Measurements from ENCODE around the gene RAN.
"Not testable (repeated sequence)": the region's sequence is repeated elsewhere in the genome, so short reads cannot be mapped to it uniquely, and the experiment has no call there.

RAN gene

DNA sequence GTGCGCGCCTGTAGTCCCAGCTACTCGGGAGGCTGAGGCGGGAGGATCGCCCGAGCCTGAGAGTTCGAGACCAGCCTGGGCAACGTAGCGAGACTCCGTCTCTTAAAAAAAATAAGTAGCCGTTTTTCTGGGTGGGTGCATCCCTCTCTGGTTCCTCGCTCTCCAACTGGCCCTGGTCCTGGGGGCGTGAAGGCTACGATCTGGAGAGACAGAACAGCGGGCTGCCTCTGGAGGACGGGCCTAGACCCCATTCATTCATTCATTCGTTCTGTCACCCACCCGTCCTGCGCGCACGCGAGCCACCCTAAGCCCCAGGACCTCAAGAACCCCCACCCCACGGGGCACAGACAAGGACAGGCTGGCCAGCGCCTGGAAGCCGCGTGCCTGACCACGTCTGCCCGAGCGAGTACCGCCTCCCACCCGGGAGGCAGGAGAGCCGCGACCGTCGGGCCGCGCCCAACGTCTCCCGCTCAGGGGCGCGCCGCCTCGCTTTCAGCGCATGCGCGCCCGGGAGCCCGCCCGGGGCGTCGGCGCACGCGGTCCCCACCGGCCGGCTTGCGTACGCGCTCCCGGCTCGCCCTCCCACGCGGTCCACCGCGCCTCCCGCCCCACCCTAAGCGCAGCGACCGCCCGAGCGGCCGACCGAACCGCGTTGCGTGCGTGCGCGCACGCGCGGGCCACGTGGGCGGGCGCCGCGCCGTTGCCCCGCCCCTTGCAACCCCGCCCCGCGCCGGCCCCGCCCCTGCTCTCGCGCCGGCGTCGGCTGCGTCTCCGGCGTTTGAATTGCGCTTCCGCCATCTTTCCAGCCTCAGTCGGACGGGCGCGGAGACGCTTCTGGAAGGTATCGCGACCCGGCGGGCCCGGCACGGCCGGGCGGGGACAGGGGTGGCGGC, at the start of gene RAN:
TSS of gene RAN (plus strand) at position 781 of the 893 bp plus-strand sequence. CDS start 528 bp downstream, outside the sequence.
- peak; percentile 93 for DNase-seq (ENCODE audit: low read depth)

DNA sequence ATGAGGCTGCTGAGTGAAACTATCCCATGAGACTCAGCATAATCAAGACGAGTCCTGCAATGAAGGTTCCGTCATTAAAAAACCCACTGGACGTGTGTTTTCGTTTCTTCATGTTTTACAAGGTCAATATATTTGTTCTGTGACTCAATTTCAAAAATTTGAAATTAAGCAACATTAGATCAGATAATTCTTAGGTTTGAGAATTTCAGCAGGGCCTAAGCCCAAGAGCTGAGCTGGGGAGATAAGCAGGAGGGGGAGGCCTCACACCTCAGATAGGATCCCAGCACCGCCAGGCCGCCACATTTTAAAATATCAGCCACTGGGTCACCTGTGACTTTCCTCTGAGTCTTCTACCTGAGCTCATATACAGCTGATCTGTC, 46.1 kb upstream of the RAN start:
- DNase-seq (ENCODE audit: low read depth), result no peak

DNA sequence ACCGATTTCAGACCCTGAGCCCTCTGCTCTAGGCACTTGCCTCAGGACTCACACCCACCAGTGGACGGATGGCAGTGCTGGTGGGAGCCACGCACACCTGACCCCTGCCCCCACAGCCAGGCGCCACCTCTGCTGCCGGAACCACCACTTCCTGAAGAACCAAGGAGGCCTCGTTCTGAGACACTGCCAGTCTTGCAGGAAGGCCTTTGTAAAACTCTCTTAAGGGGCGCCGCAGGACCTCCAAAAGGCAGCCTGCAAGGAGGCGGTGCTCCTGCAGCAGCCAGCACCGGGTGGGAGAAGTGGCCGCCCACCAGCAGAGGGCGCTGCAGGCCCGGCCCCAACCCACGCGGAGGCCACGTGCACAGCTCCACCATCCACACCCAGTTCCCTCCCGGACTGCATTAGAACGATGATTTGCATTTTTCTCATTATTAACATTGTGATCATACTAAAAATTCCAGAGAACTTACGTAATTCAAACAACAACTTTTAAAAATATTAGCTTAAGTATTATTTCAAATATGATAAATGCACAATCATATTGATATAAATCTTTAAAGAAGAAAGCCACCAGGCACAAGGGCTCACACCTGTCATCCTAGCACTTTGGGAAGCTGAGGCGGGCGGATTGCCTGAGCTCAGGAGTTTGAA, 45.6 kb upstream of the RAN start:
- DNase-seq (ENCODE audit: low read depth), result peak; percentile 67

DNA sequence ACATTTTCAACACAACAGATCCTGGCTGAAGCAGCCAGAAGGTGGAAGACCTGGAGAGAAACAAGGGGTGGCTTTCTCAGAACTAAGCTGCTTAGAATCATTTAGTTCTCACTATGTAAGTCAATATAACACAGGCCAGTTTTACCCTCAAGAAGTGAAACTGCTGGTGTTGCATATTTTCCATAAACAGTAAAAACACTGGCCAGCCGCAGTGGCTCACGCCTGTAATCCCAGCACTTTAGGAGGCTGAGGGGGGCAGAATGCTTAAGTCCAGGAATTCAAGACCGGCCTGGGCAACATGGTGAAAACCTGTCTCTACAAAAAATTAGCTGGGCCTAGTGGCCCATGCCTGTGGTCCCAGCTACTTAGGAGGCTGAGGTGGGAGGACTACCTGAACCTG, 44.4 kb upstream of the RAN start:
- no peak for DNase-seq (ENCODE audit: low read depth)

GRCh38 chr12:130828895-130829294, 43.0 kb upstream of the RAN start:
- DNase-seq (ENCODE audit: low read depth), result no peak

DNA sequence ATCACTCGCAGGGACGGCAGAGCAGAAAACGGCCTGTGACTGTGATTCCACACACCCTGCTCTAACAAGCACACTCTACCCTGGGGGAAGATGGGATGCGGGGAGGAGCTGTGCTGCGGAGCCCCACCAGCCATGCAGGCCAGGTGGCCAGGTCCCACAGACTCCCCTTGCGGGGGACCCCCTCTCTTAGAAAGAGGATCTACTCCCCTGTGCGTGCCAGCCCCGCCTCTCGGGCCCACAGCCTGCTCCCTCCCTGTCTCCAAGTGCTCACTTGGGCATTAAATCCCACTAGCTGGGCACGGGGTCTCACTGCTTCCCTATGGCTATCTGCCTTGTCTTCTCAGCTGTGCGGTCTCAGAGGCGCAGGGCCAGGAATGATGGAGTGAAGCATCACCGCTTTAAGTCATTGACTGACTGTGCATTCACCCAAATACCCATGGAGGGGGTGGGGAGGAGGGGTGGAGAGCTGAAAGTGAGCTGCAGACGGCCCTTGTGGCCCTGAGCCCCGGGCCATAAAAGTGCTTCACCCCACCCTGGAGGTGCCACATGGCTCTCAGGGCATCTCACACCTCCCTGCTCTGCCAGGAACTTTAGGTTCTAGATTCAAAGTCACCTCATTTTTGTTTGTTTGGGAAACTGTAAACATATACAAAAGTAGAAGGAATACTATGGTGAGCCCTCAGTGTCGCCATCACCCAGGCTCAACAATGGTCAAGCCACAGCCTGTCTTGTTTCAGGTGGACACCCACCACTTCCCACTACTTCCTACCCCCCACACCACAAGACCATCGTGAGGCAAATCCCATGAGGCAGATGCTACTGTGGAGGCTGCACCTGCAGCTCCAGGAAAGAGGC, 42.2 kb upstream of the RAN start:
- DNase-seq (ENCODE audit: low read depth), result no peak

GRCh38 chr12:130830246-130830551, 41.7 kb upstream of the RAN start:
- DNase-seq (ENCODE audit: low read depth), result no peak

- DNase-seq (ENCODE audit: low read depth), result no peak
Observed at GRCh38 chr12:130831246-130831645, 40.6 kb upstream of the RAN start.

GRCh38 chr12:130831876-130832405, 39.9 kb upstream of the RAN start:
- DNase-seq (ENCODE audit: low read depth), result no peak

DNA sequence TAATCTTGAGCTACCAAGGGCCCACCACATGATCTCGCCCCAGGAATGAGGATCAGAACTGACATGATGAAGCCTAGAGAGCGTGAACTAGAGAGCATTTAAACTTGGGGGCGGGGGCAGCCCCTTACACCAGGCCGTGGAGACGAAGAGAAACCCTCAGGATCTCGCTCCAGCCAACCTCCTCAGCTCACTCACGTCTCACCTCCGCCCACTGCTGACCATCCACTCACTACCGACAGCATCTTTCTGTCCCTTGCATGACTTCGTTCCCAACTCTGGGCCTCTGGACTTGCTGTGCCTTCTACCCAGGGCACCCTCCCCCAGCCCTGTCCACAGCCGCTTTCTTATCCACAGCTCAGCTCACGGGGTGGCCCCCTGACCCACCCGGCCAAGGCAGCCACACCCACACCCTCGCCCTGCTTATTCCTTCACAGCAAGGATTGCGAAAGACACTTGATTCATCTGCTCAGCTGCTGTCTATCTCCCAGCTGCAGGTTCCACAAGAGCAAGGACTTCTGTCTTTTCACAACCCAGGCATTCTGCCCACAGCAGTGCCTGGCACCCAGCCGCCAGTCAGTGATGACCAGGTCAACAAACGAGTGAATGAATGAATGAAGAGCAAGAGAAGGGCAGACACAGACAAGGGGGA, 39.2 kb upstream of the RAN start:
- no peak for DNase-seq (ENCODE audit: low read depth)

DNA sequence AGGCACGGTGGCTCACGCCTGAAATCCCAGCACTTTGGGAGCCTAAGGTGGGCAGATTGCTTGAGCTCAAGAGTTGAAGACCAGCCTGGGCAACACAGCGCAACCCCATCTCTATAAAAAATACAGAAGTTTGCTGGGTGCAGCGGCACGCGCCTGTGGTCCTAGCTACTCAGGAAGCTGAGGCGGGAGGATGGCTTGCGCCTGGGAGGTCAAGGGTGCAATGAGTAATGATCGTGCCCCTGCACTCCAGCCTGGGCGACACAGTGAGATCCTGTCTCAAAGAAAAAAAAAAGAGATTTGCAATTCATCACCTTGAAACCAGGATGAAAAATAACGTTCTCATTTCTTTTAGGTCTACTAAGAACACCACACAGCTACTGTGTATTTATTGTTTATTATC, 36.9 kb upstream of the RAN start:
- no peak for DNase-seq (ENCODE audit: low read depth)

DNA sequence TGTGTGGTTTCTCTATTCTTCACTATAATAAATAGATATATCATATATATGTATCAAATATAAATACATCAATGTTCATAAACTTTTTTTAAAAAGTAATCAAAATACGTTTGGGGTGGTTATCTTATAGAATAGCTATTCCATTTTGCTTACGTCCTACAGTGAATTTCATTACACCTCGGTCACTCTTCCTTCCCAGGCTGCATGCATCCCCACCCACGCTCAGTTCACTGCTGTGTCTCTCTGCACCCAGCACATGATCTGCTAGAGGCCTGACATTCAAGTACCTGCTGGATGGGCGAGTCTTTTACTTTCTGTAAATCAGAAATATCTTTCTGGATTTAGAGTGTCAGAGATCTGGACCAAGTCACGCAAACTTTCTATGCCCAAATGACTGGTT, 36.4 kb upstream of the RAN start:
- DNase-seq (ENCODE audit: low read depth), result no peak

- peak; percentile 12 for DNase-seq (ENCODE audit: low read depth)
Observed at GRCh38 chr12:130838284-130838950, 33.4 kb upstream of the RAN start.

DNA sequence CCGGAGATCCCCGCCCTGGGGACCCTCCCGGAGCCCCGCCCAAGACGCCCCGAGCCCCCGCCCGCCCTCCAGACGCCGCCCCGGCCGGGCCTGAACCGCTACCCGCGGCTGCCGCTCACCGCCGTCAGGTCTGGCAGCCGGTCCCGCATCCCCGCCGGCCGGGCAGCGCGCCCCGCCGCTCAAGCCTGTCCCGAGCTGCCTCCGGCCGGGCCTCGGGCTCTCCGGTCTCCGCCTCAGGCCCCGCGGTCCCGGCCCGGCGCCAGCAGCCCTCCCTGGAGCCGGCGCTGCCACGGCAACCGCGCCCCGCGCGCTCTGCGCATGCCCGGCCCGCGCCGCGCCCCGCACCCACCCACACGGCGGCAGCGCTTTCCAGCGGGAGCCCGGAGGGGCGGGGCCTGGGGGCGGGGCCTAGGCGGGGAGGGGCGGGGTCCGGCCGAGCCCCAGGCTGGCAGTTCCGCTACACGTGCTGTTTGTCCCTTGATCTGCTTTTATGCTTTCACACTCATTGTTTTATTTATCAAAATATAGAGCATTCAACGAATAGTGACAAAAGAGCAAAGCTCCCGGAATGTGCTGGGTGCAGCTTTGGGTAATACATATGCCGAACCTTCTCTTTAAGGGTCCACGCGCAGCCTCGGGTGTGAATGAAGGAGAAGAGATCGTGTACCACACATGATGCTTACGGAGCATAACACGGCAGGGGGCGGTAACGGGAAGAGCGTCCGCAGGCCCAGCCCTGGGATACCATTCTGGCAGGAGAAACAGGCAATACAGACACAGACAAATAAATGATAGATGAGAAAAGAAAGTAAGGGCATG, 32.7 kb upstream of the RAN start, which contains the start of gene STX2:
TSS of gene STX2 (minus strand) at position 300 of the 819 bp plus-strand sequence. CDS start at position 149, 151 bp downstream.
- peak; percentile 88 for DNase-seq (ENCODE audit: low read depth)

GRCh38 chr12:130839770-130840404, 32.0 kb upstream of the RAN start:
- no peak for DNase-seq (ENCODE audit: low read depth)

DNA sequence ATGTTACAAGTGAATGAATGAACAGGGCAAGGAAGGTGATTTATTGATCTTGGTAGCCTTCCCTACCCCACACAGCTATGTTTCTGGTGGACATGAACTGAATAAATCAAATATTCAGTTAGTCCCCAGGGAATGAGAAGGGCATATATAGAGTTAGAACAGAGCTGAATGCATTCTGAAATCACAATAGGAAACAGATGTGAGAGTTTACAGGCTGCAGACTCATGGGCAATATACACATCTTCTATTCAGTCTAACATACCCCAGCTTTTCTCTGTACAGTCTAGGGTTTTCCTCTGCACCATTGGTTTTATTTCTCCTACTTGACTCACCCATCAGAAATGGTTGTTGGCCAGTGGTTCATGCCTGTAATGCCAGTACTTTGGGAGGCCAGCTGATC, 25.5 kb upstream of the RAN start:
- no peak for DNase-seq (ENCODE audit: low read depth)

- no peak for DNase-seq (ENCODE audit: low read depth)
Observed at GRCh38 chr12:130847112-130847511, 24.8 kb upstream of the RAN start.

GRCh38 chr12:130848105-130848504, 23.8 kb upstream of the RAN start:
- not testable (repeated sequence) for DNase-seq (ENCODE audit: low read depth)

- not testable (repeated sequence) for DNase-seq (ENCODE audit: low read depth)
Observed at GRCh38 chr12:130848785-130849305, 23.0 kb upstream of the RAN start.

Measured in activated T-cell treated with anti-CD3 and anti-CD28 coated beads for 24 hours (primary cell).